Measurements from ENCODE around the gene PCYT1A.

PCYT1A gene

GRCh38 chr3:196235452-196236122, 51.9 kb downstream of the PCYT1A start:
- DNase-seq: no peak

- DNase-seq: no peak
Observed at GRCh38 chr3:196232882-196233251, 54.7 kb downstream of the PCYT1A start.

GRCh38 chr3:196232154-196232881, 55.2 kb downstream of the PCYT1A start:
- DNase-seq: no peak

DNA sequence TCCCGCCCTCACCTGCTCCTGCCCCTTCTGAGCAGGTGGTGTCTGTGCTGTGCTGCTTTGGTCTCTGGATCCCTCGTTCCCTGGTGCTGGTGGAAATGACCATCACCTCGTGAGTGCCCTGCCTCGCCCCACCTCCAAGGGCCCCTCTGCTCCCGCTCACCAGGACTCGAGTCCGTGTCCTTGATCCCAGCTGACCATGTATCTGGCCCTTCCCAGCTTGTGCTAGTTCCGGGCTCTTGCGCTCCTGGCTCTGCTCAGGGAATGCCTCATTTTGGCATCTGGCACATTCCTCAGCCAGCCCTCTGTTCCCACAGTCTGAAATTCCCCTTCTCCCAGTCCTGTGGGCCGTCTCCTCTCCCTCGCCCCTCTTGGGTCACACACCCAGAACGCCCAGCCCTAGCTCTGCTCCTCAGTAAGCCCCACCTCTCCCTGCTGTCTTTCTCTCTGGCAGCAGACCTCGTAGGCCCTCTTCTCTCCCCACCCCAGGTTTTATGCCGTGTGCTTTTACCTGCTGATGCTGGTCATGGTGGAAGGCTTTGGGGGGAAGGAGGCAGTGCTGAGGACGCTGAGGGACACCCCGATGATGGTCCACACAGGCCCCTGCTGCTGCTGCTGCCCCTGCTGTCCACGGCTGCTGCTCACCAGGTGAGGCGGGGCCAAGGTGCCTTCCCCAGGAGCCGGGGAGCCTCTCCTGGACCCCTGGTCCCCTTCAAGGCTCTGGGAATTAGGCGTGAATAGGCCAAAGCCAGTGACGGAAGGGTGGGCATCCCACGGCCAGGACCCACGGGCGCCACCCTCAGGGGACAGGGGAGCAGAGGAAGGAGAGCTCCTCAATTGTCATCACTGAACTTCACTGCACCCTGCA, 59.7 kb downstream of the PCYT1A start:
- DNase-seq: no peak

DNA sequence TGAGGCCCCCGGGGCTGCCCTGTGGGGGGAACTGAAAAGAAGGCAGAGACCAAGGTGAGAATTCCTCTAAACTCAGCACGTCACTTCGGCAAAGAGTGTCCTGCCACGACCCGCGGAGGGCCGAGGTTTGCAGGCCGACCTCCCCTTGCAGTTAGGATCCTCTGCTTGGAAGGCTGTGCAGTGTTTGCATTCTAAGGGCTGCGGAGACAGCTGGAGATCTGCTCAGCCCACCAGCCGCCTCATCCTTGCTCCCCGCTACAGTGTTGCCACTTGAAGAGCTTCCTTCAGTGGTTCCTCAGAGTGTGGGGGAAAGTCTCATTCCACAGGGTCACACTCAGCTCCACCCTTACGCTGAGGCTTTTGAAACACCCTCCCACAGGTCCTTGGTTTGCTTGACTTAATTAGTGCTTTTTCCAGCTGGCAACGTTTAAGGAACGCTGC, 60.4 kb downstream of the PCYT1A start:
- no peak for DNase-seq

- no peak for DNase-seq
Observed at GRCh38 chr3:196225763-196226364, 61.7 kb downstream of the PCYT1A start.

DNA sequence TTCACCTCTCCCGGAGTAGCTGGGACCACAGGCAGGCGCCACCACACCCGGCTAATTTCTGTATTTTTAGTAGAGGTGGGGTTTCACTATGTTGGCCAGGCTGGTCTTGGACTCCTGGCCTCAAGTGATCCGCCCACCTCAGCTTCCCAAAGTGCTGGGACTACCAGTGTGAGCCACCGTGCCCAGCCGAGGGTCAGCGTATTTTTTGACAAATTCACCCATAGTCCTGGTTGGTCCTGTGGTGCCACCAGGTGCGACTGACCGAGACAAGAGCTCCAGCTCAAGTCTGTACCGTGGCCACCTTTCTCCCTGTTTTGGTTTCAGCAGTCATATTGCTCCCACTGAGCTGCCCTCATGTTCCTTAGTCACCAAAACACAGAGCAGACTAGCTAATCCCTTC, 62.4 kb downstream of the PCYT1A start:
- no peak for DNase-seq

- no peak for DNase-seq
Observed at GRCh38 chr3:196222876-196223595, 64.5 kb downstream of the PCYT1A start.

GRCh38 chr3:196220991-196221390, 66.5 kb downstream of the PCYT1A start:
- no peak for DNase-seq

DNA sequence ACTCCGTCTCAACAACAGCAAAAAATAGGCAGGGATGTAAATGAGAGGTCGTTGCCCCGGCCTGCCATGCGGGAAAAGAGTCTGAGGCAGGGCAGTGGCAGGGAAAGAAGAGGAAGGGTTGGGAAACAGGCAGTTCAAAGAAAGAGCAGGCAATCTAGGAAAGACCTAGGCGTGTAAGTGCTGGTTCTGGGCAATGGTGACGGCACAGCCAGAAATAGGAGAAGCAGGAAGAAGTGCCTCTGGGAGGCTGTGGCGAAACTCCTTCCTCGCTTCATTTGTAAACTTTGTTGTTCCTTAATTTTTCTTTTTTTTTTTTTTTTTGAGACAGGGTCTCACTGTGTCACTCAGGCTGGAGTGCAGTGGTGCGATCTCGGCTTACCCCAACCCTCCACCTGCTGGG, 66.9 kb downstream of the PCYT1A start:
- no peak for DNase-seq

GRCh38 chr3:196219970-196220311, 67.6 kb downstream of the PCYT1A start:
- no peak for DNase-seq

DNA sequence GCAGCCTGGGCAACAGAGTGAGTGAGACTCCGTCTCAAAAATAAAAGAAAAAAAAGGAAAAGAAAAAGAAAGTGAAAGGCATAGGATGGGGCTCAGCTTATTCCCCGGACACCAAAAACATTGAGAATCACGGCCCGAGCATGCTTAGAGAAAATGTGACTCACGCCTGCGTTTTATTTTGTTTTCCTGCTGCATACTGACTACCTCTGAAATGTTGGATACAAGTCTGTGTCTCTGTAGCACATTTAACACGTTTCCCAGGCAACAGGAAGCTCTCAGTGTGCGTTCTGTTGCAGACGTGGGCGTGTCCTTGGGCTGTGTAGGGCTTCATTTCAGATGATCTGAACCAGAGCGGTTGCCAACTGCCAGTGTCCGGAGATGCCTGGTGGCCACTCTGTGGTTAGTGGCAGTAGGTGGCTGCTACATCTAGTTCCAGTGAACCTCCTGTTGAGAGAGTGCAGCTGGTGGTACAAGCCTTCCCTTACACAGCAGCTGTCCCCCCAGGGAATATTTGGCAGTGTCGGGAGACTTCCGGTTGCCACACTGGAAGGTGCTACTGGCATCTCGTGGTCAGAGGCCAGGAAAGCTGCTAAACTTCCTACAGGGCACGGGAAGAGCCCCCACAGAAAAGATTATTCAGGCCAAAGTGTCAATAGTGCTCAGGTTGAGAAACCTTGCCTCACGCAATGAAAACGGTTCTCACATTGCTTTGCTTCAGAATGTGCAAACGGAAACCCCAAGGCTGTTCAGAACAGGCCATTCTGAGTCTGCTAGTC, 68.1 kb downstream of the PCYT1A start:
- peak; percentile 20 for DNase-seq

DNA sequence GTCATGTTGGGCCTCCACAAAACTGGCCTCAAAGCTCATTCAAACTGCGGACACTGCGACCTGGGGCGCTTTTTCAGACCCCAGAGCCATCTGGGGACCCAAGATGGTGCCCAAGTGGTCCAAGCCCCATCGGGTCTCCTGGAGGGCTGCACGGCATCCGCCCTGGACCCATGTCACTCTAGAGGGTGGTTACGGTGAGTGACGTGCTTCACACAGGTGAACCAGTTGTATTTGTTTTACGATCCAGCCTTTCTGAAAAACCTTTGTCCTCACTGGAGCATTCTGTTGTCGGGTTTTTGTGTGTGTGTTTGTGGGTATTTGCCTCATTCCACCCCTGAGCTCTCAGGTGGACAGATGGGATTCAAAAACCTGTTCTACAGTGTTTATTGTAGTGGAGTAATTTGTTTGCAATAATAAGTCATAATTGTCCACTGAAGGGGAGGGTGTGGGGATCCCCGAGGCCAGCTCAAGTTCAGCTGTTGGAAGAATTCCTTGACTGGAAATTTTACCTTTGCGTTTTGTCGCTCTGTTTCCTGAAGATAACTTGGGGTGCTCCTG, 69.3 kb downstream of the PCYT1A start:
- no peak for DNase-seq

- DNase-seq: no peak
Observed at GRCh38 chr3:196217307-196218154, 70.0 kb downstream of the PCYT1A start.

- DNase-seq: no peak
Observed at GRCh38 chr3:196216681-196217211, 70.8 kb downstream of the PCYT1A start.

GRCh38 chr3:196216089-196216564, 71.4 kb downstream of the PCYT1A start, which contains the start of gene SLC51A:
TSS of gene SLC51A (plus strand) at chr3:196216534. CDS start at chr3:196216713, 179 bp downstream.
- DNase-seq: no peak

- DNase-seq: no peak
Observed at GRCh38 chr3:196215493-196216020, 72.0 kb downstream of the PCYT1A start.

DNA sequence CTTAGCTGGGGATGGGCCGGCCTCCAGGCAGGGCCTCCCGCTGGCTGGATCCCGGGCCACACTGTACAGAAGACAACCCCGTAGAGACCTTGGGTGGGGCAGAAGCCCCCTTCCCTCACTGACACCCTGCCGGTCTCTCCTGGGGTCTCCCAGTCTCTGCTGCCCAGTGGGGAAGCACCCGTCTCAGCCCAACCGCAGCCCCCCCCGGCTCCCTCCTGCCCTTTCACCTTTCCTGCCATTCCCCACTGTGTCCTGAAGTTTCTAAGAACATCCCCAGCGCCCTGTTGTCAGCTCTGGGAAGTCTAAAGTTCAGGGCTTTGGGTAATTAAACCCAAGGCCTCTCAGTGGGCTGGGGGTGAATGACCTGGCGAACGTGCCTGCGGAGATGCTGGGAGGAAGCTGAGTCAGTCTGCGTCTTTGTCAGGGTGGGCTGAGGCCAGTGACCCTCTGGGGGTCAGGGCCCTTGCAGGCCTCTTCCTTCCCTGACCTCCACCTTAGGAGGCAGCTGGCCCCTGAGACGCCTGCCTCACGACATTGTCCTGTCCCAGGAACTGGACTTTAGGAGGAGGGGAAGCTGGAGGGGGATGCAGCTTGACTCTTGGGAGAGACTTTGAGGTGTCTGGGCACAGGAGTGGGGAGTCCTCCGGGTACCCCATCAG, 72.6 kb downstream of the PCYT1A start:
- DNase-seq: no peak
